Central memory CD4-positive, alpha-beta T cell (primary cell): ENCODE data around the gene EFS.
"Not testable (repeated sequence)": the region's sequence is repeated elsewhere in the genome, so short reads cannot be mapped to it uniquely, and the experiment has no call there.

Source experiments
- DNase-seq: peaks from one replicate; pipeline ENCODE4 v3.0.0; 2022

EFS gene

GRCh38 chr14:23356662-23357061, 8.3 kb downstream of the EFS start:
- no peak for DNase-seq

- no peak for DNase-seq
Observed at GRCh38 chr14:23355871-23356435, 9.0 kb downstream of the EFS start.

- no peak for DNase-seq
Observed at GRCh38 chr14:23354990-23355389, 10.0 kb downstream of the EFS start.

- DNase-seq, result no peak
Observed at GRCh38 chr14:23353433-23353780, 11.6 kb downstream of the EFS start.

- peak; percentile 59 for DNase-seq
Observed at GRCh38 chr14:23352506-23353432, 12.2 kb downstream of the EFS start, which contains the start of gene SLC22A17. SLC22A17 (minus strand) TSS chr14:23352887.

- no peak for DNase-seq
Observed at GRCh38 chr14:23351681-23352505, 13.1 kb downstream of the EFS start.

- no peak for DNase-seq
Observed at GRCh38 chr14:23349156-23349845, 15.7 kb downstream of the EFS start.

- DNase-seq, result no peak
Observed at GRCh38 chr14:23348297-23348655, 16.7 kb downstream of the EFS start.

- DNase-seq, result no peak
Observed at GRCh38 chr14:23347406-23348296, 17.3 kb downstream of the EFS start.

- no peak for DNase-seq
Observed at GRCh38 chr14:23346693-23347405, 18.1 kb downstream of the EFS start.

GRCh38 chr14:23345987-23346692, 18.8 kb downstream of the EFS start:
- no peak for DNase-seq

- DNase-seq, result no peak
Observed at GRCh38 chr14:23344481-23344880, 20.5 kb downstream of the EFS start.

- no peak for DNase-seq
Observed at GRCh38 chr14:23339506-23340268, 25.3 kb downstream of the EFS start.

- no peak for DNase-seq
Observed at GRCh38 chr14:23335623-23336022, 29.3 kb downstream of the EFS start.

- DNase-seq, result peak; percentile 50
Observed at GRCh38 chr14:23327947-23328744, 36.8 kb downstream of the EFS start.

GRCh38 chr14:23326491-23327332, 38.3 kb downstream of the EFS start:
- no peak for DNase-seq

GRCh38 chr14:23325746-23326145, 39.2 kb downstream of the EFS start:
- DNase-seq, result not testable (repeated sequence)

GRCh38 chr14:23324993-23325392, 40.0 kb downstream of the EFS start:
- DNase-seq, result no peak
